ENCODE results near the gene RAMP3.

The RAMP3 gene

DNA sequence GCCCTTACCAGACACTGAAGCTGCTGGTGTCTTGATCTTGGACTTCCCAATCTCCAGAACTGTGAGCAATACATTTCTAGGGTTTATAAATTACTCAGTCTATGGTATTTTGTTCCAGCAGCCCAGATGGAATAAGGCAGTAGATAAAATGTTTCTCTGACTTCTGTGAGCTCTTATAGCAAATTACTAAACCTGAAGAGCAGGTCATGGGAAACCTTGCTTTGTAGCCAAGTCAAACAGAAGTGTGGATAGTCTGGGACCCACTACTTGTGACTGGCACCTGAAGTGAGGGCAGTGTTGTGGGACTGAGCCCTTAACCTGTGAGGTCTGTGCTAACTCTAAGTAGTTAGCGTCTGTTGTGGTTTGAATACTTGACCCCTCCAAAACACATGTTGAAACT is 41.5 kb upstream of the RAMP3 start:
- DNase-seq (ENCODE audit: low spot score) = no peak
- in situ Hi-C loops (cut with MboI; ENCODE audit: low pct_unique_long_range_greater_than_20kb, low sequenced_read_pairs, unreplicated experiment) = no loop called here
- TF ChIP-seq, protein P1, sequence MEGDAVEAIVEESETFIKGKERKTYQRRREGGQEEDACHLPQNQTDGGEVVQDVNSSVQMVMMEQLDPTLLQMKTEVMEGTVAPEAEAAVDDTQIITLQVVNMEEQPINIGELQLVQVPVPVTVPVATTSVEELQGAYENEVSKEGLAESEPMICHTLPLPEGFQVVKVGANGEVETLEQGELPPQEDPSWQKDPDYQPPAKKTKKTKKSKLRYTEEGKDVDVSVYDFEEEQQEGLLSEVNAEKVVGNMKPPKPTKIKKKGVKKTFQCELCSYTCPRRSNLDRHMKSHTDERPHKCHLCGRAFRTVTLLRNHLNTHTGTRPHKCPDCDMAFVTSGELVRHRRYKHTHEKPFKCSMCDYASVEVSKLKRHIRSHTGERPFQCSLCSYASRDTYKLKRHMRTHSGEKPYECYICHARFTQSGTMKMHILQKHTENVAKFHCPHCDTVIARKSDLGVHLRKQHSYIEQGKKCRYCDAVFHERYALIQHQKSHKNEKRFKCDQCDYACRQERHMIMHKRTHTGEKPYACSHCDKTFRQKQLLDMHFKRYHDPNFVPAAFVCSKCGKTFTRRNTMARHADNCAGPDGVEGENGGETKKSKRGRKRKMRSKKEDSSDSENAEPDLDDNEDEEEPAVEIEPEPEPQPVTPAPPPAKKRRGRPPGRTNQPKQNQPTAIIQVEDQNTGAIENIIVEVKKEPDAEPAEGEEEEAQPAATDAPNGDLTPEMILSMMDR (IDR thresholded peaks at IDR 0.05; ENCODE audit: extremely low read depth, insufficient read depth, missing control alignments) = no peak

DNA sequence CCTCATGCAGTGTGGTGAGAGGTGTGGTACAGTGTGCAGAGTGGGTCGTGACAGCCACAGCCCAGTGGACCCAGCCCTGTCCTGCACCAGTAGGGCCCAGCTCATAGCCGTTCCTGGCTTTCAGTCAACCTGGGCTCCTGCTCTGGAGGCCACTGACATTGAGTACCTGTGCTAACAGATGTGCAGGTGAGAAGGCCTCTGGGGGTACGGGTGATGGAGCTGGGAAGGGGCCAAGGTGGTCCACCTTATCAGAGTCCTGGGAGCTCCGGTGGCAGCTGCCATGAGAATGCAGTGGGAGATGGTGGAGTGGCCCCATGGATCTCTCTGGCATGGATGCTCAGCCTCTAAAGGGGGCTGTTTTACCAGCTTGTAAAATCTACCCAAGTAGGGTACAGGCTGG is 40.0 kb upstream of the RAMP3 start:
- TF ChIP-seq, protein P1 (IDR thresholded peaks at IDR 0.05; ENCODE audit: extremely low read depth, insufficient read depth, missing control alignments) = no peak
- in situ Hi-C loops (cut with MboI; ENCODE audit: low pct_unique_long_range_greater_than_20kb, low sequenced_read_pairs, unreplicated experiment) = no loop called here
- no peak for DNase-seq (ENCODE audit: low spot score)

GRCh38 chr7:45118292-45118691 is 39.3 kb upstream of the RAMP3 start:
- DNase-seq (ENCODE audit: low spot score) = no peak
- in situ Hi-C loops (cut with MboI; ENCODE audit: low pct_unique_long_range_greater_than_20kb, low sequenced_read_pairs, unreplicated experiment) = no loop called here
- TF ChIP-seq, protein P1 (IDR thresholded peaks at IDR 0.05; ENCODE audit: extremely low read depth, insufficient read depth, missing control alignments) = no peak

DNA sequence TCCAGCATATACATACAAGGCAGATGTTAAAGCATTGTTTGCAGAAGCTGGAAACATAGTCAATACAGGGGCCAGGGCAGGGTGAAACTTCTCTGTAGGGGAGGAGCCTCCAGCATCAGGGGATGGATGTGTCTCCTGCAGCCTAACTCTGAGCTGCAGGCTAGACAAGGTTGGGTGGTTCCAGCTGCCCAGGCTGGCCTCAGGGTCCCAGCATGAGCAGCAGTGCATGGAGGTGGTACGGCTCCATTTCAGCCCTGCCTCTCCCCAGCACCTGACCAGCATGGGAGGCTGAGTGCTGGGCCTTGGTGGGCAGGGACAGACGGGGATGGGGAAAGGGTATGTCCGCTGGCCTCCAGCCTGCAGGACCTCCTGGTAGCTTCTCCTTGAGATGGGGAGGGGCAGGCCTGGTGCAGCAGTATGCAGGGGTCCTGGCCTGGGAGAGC is 38.7 kb upstream of the RAMP3 start:
- TF ChIP-seq, protein P1 (IDR thresholded peaks at IDR 0.05; ENCODE audit: extremely low read depth, insufficient read depth, missing control alignments) = no peak
- in situ Hi-C loops (cut with MboI; ENCODE audit: low pct_unique_long_range_greater_than_20kb, low sequenced_read_pairs, unreplicated experiment) = no loop called here
- DNase-seq (ENCODE audit: low spot score) = no peak

DNA sequence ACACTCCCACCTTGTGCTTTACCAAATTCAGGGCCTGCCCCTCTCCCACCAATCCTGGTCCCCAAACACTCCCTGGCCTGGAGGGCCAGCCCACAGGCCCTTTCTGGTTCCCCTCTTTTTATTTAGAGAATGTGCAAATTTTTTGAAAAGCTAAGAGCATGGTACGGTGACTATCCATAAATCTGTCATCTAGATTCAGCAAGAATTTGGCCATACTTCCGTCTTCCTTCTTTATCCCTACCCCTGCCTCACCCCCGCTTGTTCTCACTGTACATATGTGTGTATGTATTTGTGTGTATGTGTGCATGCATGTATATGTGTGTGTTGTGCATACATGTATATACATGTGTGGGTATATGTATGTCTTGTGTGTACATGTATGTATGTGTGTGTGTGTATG is 38.0 kb upstream of the RAMP3 start:
- no peak for DNase-seq (ENCODE audit: low spot score)
- TF ChIP-seq, protein P1 (IDR thresholded peaks at IDR 0.05; ENCODE audit: extremely low read depth, insufficient read depth, missing control alignments) = no peak
- in situ Hi-C loops (cut with MboI; ENCODE audit: low pct_unique_long_range_greater_than_20kb, low sequenced_read_pairs, unreplicated experiment) = no loop called here

- in situ Hi-C loops (cut with MboI; ENCODE audit: low pct_unique_long_range_greater_than_20kb, low sequenced_read_pairs, unreplicated experiment) = no loop called here
- no peak for DNase-seq (ENCODE audit: low spot score)
- TF ChIP-seq, protein P1 (IDR thresholded peaks at IDR 0.05; ENCODE audit: extremely low read depth, insufficient read depth, missing control alignments) = no peak
Observed at GRCh38 chr7:45122975-45123860, 34.4 kb upstream of the RAMP3 start.

Data from GM13977 (cell line).